ENCODE results near the gene KIF1A. TPM values are rescaled to one million over a fixed set of nuclear protein-coding genes. Genes with fewer than 3 reads are reported as not detected.

Gene KIF1A
- total and polyA plus RNA-seq, 2 of the 8 experiments (the other 6 are each of a cell fraction or from before 2014, with no cell fraction given) = 61.3 to 281 TPM

GRCh38 chr2:240713928-240714746 lies 105.9 kb downstream of the KIF1A start (continued):
- no peak for TF ChIP-seq RXRA (IDR thresholded peaks at IDR 0.05; ENCODE audit: insufficient read depth, low read depth, low read length)
- no peak for TF ChIP-seq CBX8 (IDR thresholded peaks at IDR 0.05; ENCODE audit: borderline replicate concordance, low read depth, low read length)
- no peak for TF ChIP-seq FOSL1 (IDR thresholded peaks at IDR 0.05; ENCODE audit: insufficient read depth, low read depth, low read length)
- TF ChIP-seq CHD1 (IDR thresholded peaks at IDR 0.05; ENCODE audit: low read depth, low read length) = no peak
- no peak; the same call in none of the 2 replicates for TF ChIP-seq POLR2AphosphoS5 (IDR thresholded peaks at IDR 0.05; ENCODE audit: low read depth, low read length)
- no peak for TF ChIP-seq JUN (IDR thresholded peaks at IDR 0.05; ENCODE audit: low read depth, low read length)
- no peak for TF ChIP-seq POU5F1 (IDR thresholded peaks at IDR 0.05; ENCODE audit: low read depth, low read length)
- TF ChIP-seq SIX5 (IDR thresholded peaks at IDR 0.05; ENCODE audit: low read depth, low read length) = no peak
